Smooth muscle cell (in vitro differentiated cells): ENCODE results near the gene HSD17B2. TPM values are rescaled to one million over a fixed set of nuclear protein-coding genes. Genes with fewer than 3 reads are reported as not detected.

Source experiments
- DNase-seq: peaks from one replicate; lab custom pipeline; 2025; ENCODE audit not compliant: unreplicated experiment; lab: John Stamatoyannopoulos, UW
- H2AFZ ChIP-seq: fragments of 200-600 bp; sonication (generic); 2 replicates; pipeline ENCODE4 v1.6.0; 2016; ENCODE audit warnings: antibody characterized with exemption, low read depth, mild to moderate bottlenecking
- H3F3A ChIP-seq: fragments of 200-600 bp; sonication (generic); 2 replicates; pipeline ENCODE4 v1.6.0; 2017; ENCODE audit warnings: antibody characterized with exemption, low read depth
- H3K27ac ChIP-seq: fragments of 200-600 bp; sonication (generic); 2 replicates; pipeline ENCODE4 v1.5.1; 2016; ENCODE audit warnings: low read depth, mild to moderate bottlenecking
- H3K27me3 ChIP-seq: fragments of 200-600 bp; sonication (generic); 2 replicates; pipeline ENCODE4 v1.6.1; 2016; ENCODE audit warnings: low read depth, mild to moderate bottlenecking
- H3K36me3 ChIP-seq: fragments of 200-600 bp; sonication (generic); 2 replicates; pipeline ENCODE4 v1.5.1; 2016; ENCODE audit warnings: low read depth
- H3K4me1 ChIP-seq: fragments of 200-600 bp; sonication (generic); 2 replicates; pipeline ENCODE4 v1.5.1; 2016; ENCODE audit warnings: low read depth
- H3K4me2 ChIP-seq: fragments of 200-600 bp; sonication (generic); 2 replicates; pipeline ENCODE4 v1.6.0; 2016; ENCODE audit warnings: mild to moderate bottlenecking
- H3K4me3 ChIP-seq: fragments of 200-600 bp; sonication (generic); 2 replicates; pipeline ENCODE4 v1.5.1; 2016; ENCODE audit warnings: mild to moderate bottlenecking
- H3K79me2 ChIP-seq: fragments of 200-600 bp; sonication (generic); 2 replicates; pipeline ENCODE4 v1.6.0; 2016; ENCODE audit warnings: low read depth, mild to moderate bottlenecking
- H3K9ac ChIP-seq: fragments of 200-600 bp; sonication (generic); 2 replicates; pipeline ENCODE4 v1.6.0; 2016; ENCODE audit warnings: low read depth
- H3K9me3 ChIP-seq: fragments of 200-600 bp; sonication (generic); replicated peaks from 2 replicates; pipeline ENCODE4 v1.5.1; 2016; ENCODE audit warnings: low read depth
- H4K20me1 ChIP-seq: fragments of 200-600 bp; sonication (generic); 2 replicates; pipeline ENCODE4 v1.6.0; 2016; ENCODE audit warnings: low read depth
- CTCF ChIP-seq: fragments of 200-600 bp; sonication (generic); IDR thresholded peaks from 2 replicates; pipeline ENCODE4 v1.5.1; 2017; ENCODE audit warnings: borderline replicate concordance, mild to moderate bottlenecking, antibody characterized with exemption; ENCODE audit not compliant: insufficient read depth, poor library complexity, severe bottlenecking
- WGBS: methylation state at CpG from one replicate; pipeline ENCODE4 v1.1.7; 2016; ENCODE audit warnings: low lambda C conversion rate; 5-methylcytosine and 5-hydroxymethylcytosine counted together
- polyA plus RNA-seq: library from polyadenylated mRNA; unstranded; fragments of >200 nt; fragmentation: Nextera tagmentation; extraction: Ambion mirVana; gene quantifications from 2 replicates; pipeline ENCODE4 v1.2.1, GENCODE V29; 2016
- total RNA-seq: library from RNA; depleted of rRNA; stranded (reverse); fragments of >200 nt; gene quantifications from 2 replicates; pipeline ENCODE4 v1.2.3, GENCODE V29; 2014

HSD17B2 gene
- total and polyA plus RNA-seq, 2 experiments from 2014 or later = 21.8 to 33.9 TPM

- WGBS = 76% methylated on average over 2 of the region's 2 CpGs
- H3K4me1 ChIP-seq = no peaks in the 10 kb centered on the region
- H3F3A ChIP-seq = no peaks in the 10 kb centered on the region
- TF ChIP-seq CTCF = no peak
- H4K20me1 ChIP-seq = no peaks in the 10 kb centered on the region
- H3K4me2 ChIP-seq = no peak overlapping the region
- H3K36me3 ChIP-seq = no peaks in the 10 kb centered on the region
- H2AFZ ChIP-seq = no peak overlapping the region
- no peak overlapping the region for H3K4me3 ChIP-seq
- no peak for DNase-seq
- H3K27me3 ChIP-seq = no peaks in the 10 kb centered on the region
- no peaks in the 10 kb centered on the region for H3K79me2 ChIP-seq
- no peak overlapping the region for H3K9ac ChIP-seq
- no peaks in the 10 kb centered on the region for H3K9me3 ChIP-seq
- no peak overlapping the region for H3K27ac ChIP-seq
These were observed 50.1 kb downstream of the HSD17B2 start for GRCh38 chr16:82085011-82085779.

- TF ChIP-seq CTCF = no peak
- WGBS = 37% methylated on average over 4 of the region's 4 CpGs
- Histone ChIP-seq H3K9ac (no peak overlapping the region), H3K4me2 (no peak overlapping the region), H2AFZ (no peak overlapping the region), H3K27ac (no peak overlapping the region), H3F3A (peaks cover 12% of the 10 kb centered on the region), H4K20me1 (no peaks in the 10 kb centered on the region), H3K36me3 (no peaks in the 10 kb centered on the region), H3K4me3 (no peak overlapping the region), H3K9me3 (no peaks in the 10 kb centered on the region), H3K4me1 (peaks cover 11% of the 10 kb centered on the region), H3K79me2 (no peaks in the 10 kb centered on the region), H3K27me3 (no peaks in the 10 kb centered on the region)
- DNase-seq = no peak
These were observed 53.4 kb downstream of the HSD17B2 start for GRCh38 chr16:82088483-82088882.

GRCh38 chr16:82091241-82091640 is 56.2 kb downstream of the HSD17B2 start:
- Histone ChIP-seq H3K4me2 (peak overlapping the region; percentile 75), H4K20me1 (no peaks in the 10 kb centered on the region), H3K27ac (peak overlapping the region; percentile 82), H3K27me3 (no peaks in the 10 kb centered on the region), H3F3A (peaks cover 12% of the 10 kb centered on the region), H2AFZ (peak overlapping the region; percentile 55), H3K9ac (peak overlapping the region; percentile 21), H3K9me3 (no peaks in the 10 kb centered on the region), H3K79me2 (no peaks in the 10 kb centered on the region), H3K4me3 (no peak overlapping the region), H3K4me1 (peaks cover 11% of the 10 kb centered on the region), H3K36me3 (no peaks in the 10 kb centered on the region)
- TF ChIP-seq CTCF = no peak
- no peak for DNase-seq
- WGBS = 12% methylated on average over 1 of the region's 1 CpG

- no peak for DNase-seq
- no peak overlapping the region for H3K4me2 ChIP-seq
- peaks cover 12% of the 10 kb centered on the region for H3F3A ChIP-seq
- H3K27ac ChIP-seq = no peak overlapping the region
- no peaks in the 10 kb centered on the region for H3K79me2 ChIP-seq
- no peaks in the 10 kb centered on the region for H3K27me3 ChIP-seq
- H3K9me3 ChIP-seq = no peaks in the 10 kb centered on the region
- no peaks in the 10 kb centered on the region for H4K20me1 ChIP-seq
- H2AFZ ChIP-seq = no peak overlapping the region
- no peak overlapping the region for H3K9ac ChIP-seq
- no peak overlapping the region for H3K4me3 ChIP-seq
- H3K4me1 ChIP-seq = peaks cover 11% of the 10 kb centered on the region
- no peak for TF ChIP-seq CTCF
- no peaks in the 10 kb centered on the region for H3K36me3 ChIP-seq
- 52% methylated on average over 2 of the region's 2 CpGs for WGBS
These were observed 57.7 kb downstream of the HSD17B2 start for GRCh38 chr16:82092711-82093110.
